GM12878 (cell line): ENCODE measurements around the gene CLDN6. TPM values are rescaled to one million over a fixed set of nuclear protein-coding genes. Genes with fewer than 3 reads are reported as not detected.

Experiments used
- ATAC-seq: fragments of 200-7000 bp; cut with Tn5 transposase; 3 replicates; pipeline ENCODE4 v1.9.1; 2020; ENCODE audit warnings: mild to moderate bottlenecking, moderate library complexity
- BruUV-seq: library from RNA; stranded (reverse); fragments of 400-500 nt; replicated peaks from 2 replicates; lab custom pipeline; 2021; lab: Mats Ljungman, UMichigan
- CTCF ChIA-PET: fragments of 300-600 bp; sonication (Branson Sonifier 250); formaldehyde crosslinking; extraction: SDS; loops from one replicate; lab custom pipeline; 2021; ENCODE audit warnings: inconsistent platforms; lab: Yijun Ruan, JAX
- POLR2A ChIA-PET: fragments of 350-600 bp; formaldehyde crosslinking; extraction: SDS; loops from one replicate; lab custom pipeline; 2021; ENCODE audit warnings: inconsistent platforms; lab: Charles Lee
- RAD21 ChIA-PET: fragments of 300-600 bp; sonication (Branson Sonifier 250); formaldehyde crosslinking; loops from one replicate; lab custom pipeline; 2023; ENCODE audit warnings: antibody characterized with exemption; ENCODE audit not compliant: unreplicated experiment; lab: Charles Lee
- SMC1A ChIA-PET: fragments of 300-600 bp; sonication (Branson Sonifier 250); formaldehyde crosslinking; loops from one replicate; lab custom pipeline; 2023; ENCODE audit not compliant: unreplicated experiment, uncharacterized antibody; lab: Charles Lee
- DNase-seq: peaks from one replicate; pipeline ENCODE4 v3.0.0-alpha.2; 2011; ENCODE audit warnings: low read depth, low spot score
- FAIRE-seq: peaks from 3 replicates; lab custom pipeline; 2011; peaks lifted over from hg19 to GRCh38; lab: Jason Lieb, UNC
- H2AFZ ChIP-seq: 2 replicates; pipeline ENCODE4 v1.6.0; 2011; ENCODE audit warnings: low read depth, low read length, control low read depth; ENCODE audit not compliant: control insufficient read depth
- H3K27ac ChIP-seq: 2 replicates; pipeline ENCODE4 v1.5.1; 2011; ENCODE audit warnings: control low read depth; ENCODE audit not compliant: control insufficient read depth, insufficient read depth
- H3K27me3 ChIP-seq, 2 experiments: replicated peaks in 1 of 2; 2 replicates each; pipeline versions ENCODE4 v1.6.0 to v1.6.1; 2011; ENCODE audit warnings: low read length in 1 of 2; ENCODE audit not compliant: control insufficient read depth in 2 of 2, insufficient read depth in 2 of 2
- H3K36me3 ChIP-seq, 2 experiments: 2 replicates each; pipeline ENCODE4 v1.5.1; 2011; ENCODE audit warnings: low read length in 1 of 2; ENCODE audit not compliant: control insufficient read depth in 2 of 2, insufficient read depth in 2 of 2
- H3K4me1 ChIP-seq: 2 replicates; pipeline ENCODE4 v1.6.1; 2011; ENCODE audit warnings: mild to moderate bottlenecking, low read length, moderate library complexity, mixed read lengths; ENCODE audit not compliant: control insufficient read depth, insufficient read depth
- H3K4me2 ChIP-seq: 2 replicates; pipeline ENCODE4 v1.6.0; 2011; ENCODE audit warnings: control low read depth; ENCODE audit not compliant: control insufficient read depth, insufficient read depth
- H3K4me3 ChIP-seq: fragments of 200-600 bp; sonication (generic); 2 replicates; pipeline ENCODE4 v1.5.1; 2016
- H3K79me2 ChIP-seq: 2 replicates; pipeline ENCODE4 v1.6.0; 2011; ENCODE audit warnings: low read length; ENCODE audit not compliant: control insufficient read depth, insufficient read depth
- H3K9ac ChIP-seq: 2 replicates; pipeline ENCODE4 v1.8.0; 2011; ENCODE audit warnings: low read length, control low read depth, mixed read lengths; ENCODE audit not compliant: control insufficient read depth, insufficient read depth
- H3K9me3 ChIP-seq: replicated peaks from 3 replicates; pipeline ENCODE4 v1.5.1; 2011; ENCODE audit warnings: mild to moderate bottlenecking, low read length; ENCODE audit not compliant: control insufficient read depth, insufficient read depth
- H4K20me1 ChIP-seq: 2 replicates; pipeline ENCODE4 v1.6.0; 2011; ENCODE audit not compliant: control insufficient read depth, insufficient read depth
- ATF7 ChIP-seq: fragments of 450-650 bp; IDR thresholded peaks from 2 replicates; pipeline ENCODE4 v1.6.1; 2016; ENCODE audit warnings: low read depth, mild to moderate bottlenecking
- CEBPB ChIP-seq, 2 experiments: fragments of 150-350 bp in 1 of 2; IDR thresholded peaks; 2 replicates each; pipeline ENCODE4 v1.6.1; 2012 to 2014; ENCODE audit warnings: low read depth in 2 of 2, low read length in 2 of 2, borderline replicate concordance in 1 of 2, inconsistent platforms in 1 of 2
- CREM ChIP-seq: IDR thresholded peaks from 2 replicates; pipeline ENCODE4 v1.6.1; 2014; ENCODE audit warnings: antibody characterized with exemption, low read depth
- EGR1 ChIP-seq, 2 experiments: IDR thresholded peaks; 1 replicate in 1 of 2; 2 replicates in 1 of 2; pipeline ENCODE4 v1.6.1; 2011 to 2012; ENCODE audit warnings: low read depth in 2 of 2, low read length in 2 of 2, borderline replicate concordance in 1 of 2, mild to moderate bottlenecking in 1 of 2, moderate library complexity in 1 of 2
- EP300 ChIP-seq, 2 experiments: fragments of 150-350 bp in 1 of 2; IDR thresholded peaks; 2 replicates each; pipeline ENCODE4 v1.6.1; 2011 to 2012; ENCODE audit warnings: low read depth in 2 of 2, low read length in 2 of 2, borderline replicate concordance in 1 of 2, improper control_type of control experiment in 1 of 2, inconsistent platforms in 1 of 2; ENCODE audit not compliant: control insufficient read depth in 1 of 2
- ESRRA ChIP-seq: IDR thresholded peaks from 2 replicates; pipeline ENCODE4 v1.6.1; 2012; ENCODE audit warnings: mild to moderate bottlenecking, low read length, improper control_type of control experiment
- NBN ChIP-seq: fragments of 450-650 bp; IDR thresholded peaks from 2 replicates; pipeline ENCODE4 v1.6.1; 2016
- NFXL1 ChIP-seq: fragments of 450-650 bp; IDR thresholded peaks from 2 replicates; pipeline ENCODE4 v1.6.1; 2017; ENCODE audit warnings: antibody characterized with exemption, mild to moderate bottlenecking, borderline replicate concordance
- PBX3 ChIP-seq: IDR thresholded peaks from 2 replicates; pipeline ENCODE4 v1.6.1; 2011; ENCODE audit warnings: mild to moderate bottlenecking, low read depth, low read length, moderate library complexity; ENCODE audit not compliant: insufficient replicate concordance
- PKNOX1 ChIP-seq: fragments of 450-650 bp; IDR thresholded peaks from 2 replicates; pipeline ENCODE4 v1.6.1; 2016; ENCODE audit warnings: mild to moderate bottlenecking
- TAF1 ChIP-seq: IDR thresholded peaks from 2 replicates; pipeline ENCODE4 v1.6.1; 2011; ENCODE audit warnings: mild to moderate bottlenecking, low read depth, low read length, borderline replicate concordance
- WGBS: methylation state at CpG from one replicate; pipeline ENCODE4 v1.1.6; 2016; ENCODE audit warnings: low lambda C conversion rate; ENCODE audit not compliant: insufficient replicate concordance, insufficient coverage; ENCODE audit errors: missing lambda C conversion rate; 5-methylcytosine and 5-hydroxymethylcytosine counted together
- in situ Hi-C: fragments of 300-500 bp; cut with MboI; formaldehyde crosslinking; loops from 9 replicates; pipeline ENCODE4 v1.14.3; 2018; ENCODE audit warnings: mixed read lengths
- intact Hi-C: fragments of 100-400 bp; cut with micrococcal nuclease; formaldehyde crosslinking; loops from one replicate; pipeline ENCODE4 v1.14.2; 2022; ENCODE audit not compliant: unreplicated experiment
- polyA plus RNA-seq, 11 experiments: library from polyadenylated mRNA; depleted of rRNA in 4 of 11; unstranded in 6 of 11; stranded (reverse) in 5 of 11; fragments of >200 nt; fragmentation: Nextera tagmentation in 4 of 11; fragmentation: Illumina TruSeq in 1 of 11; extraction: Ambion mirVana in 4 of 11; extraction: Trizol in 1 of 11; gene quantifications; 1 replicate in 1 of 11; 2 replicates in 10 of 11; pipeline versions ENCODE4 v1.2.1 to v1.2.3, GENCODE V29; 2011 to 2016; ENCODE audit warnings: inconsistent platforms in 2 of 11, missing spikeins in 2 of 11, low read depth in 1 of 11
- total RNA-seq, 4 experiments: library from RNA; depleted of rRNA in 3 of 4; stranded (reverse); fragments of >200 nt in 3 of 4; fragmentation: Illumina TruSeq in 1 of 4; extraction: Trizol in 1 of 4; gene quantifications; 2 replicates each; pipeline versions ENCODE4 v1.2.1 to v1.2.3, GENCODE V29; 2013 to 2021

The CLDN6 gene
- total and polyA plus RNA-seq, 10 of the 15 experiments (the other 5 are each of a cell fraction or from before 2014, with no cell fraction given): 0.15 to 0.26 (median 0.23) TPM; not detected in 7

- H3K9me3 ChIP-seq: no peaks in the 10 kb centered on the region
- peaks cover 7% of the 10 kb centered on the region for H3K4me1 ChIP-seq
- H2AFZ ChIP-seq: no peak overlapping the region
These were observed 40.5 kb downstream of the CLDN6 start for GRCh38 chr16:2977440-2977839.

More at GRCh38 chr16:2977440-2977839, 40.5 kb downstream of the CLDN6 start:
- Histone ChIP-seq H3K9ac (no peak overlapping the region), H3K4me2 (no peak overlapping the region), H3K4me3 (no peak overlapping the region), H4K20me1 (no peaks in the 10 kb centered on the region), H3K27me3 (no peaks in the 10 kb centered on the region), H3K79me2 (peaks cover 11% of the 10 kb centered on the region)
- intact Hi-C loops: no loop called here
- 84% methylated on average over 6 of the region's 6 CpGs for WGBS
- ChIA-PET SMC1A (interaction anchor here (1.3 to 1.8 kb wide), 2 partner anchors 12 to 14 kb away, joined by 3 to 4 read pairs; no protein-coding TSS in a partner anchor), RAD21 (interaction anchor here (0.5 to 0.7 kb wide), 2 partner anchors 13 to 54 kb away, joined by 3 read pairs; partner anchors contain the start of gene KREMEN2)
- DNase-seq (no peak), FAIRE-seq (no peak)
- in situ Hi-C loops: no loop called here
- no TSS peak for BruUV-seq
- no peak for TF ChIP-seq EP300 (IDR thresholded peaks at IDR 0.05; ENCODE audit: borderline replicate concordance in 1 of 2, control insufficient read depth in 1 of 2, low read depth in 2 of 2, low read length in 2 of 2)
- TF ChIP-seq TAF1: no peak
- no peak for TF ChIP-seq NFXL1
- TF ChIP-seq NBN: no peak
- TF ChIP-seq CEBPB (IDR thresholded peaks at IDR 0.05; ENCODE audit: borderline replicate concordance in 1 of 2, low read depth in 2 of 2, low read length in 2 of 2): no peak
- TF ChIP-seq CREM: no peak
- no peak for TF ChIP-seq PBX3
- TF ChIP-seq ATF7: no peak
- no peak for TF ChIP-seq PKNOX1
- no peak for TF ChIP-seq ESRRA
- no peak for TF ChIP-seq EGR1 (IDR thresholded peaks at IDR 0.05; ENCODE audit: borderline replicate concordance in 1 of 2, low read depth in 2 of 2, low read length in 2 of 2)
- TF ChIP-seq, all 136 proteins: peak for 0
- ChIA-PET CTCF (interaction anchor here (1.3 to 1.8 kb wide), 3 partner anchors 50 to 54 kb away, joined by 3 to 7 read pairs (median 6); no protein-coding TSS in a partner anchor), POLR2A (interaction anchor here (1.3 kb wide), 1 partner anchor 12 kb away, joined by 3 read pairs; no protein-coding TSS in a partner anchor)
- ATAC-seq: no peak
- H3K36me3 ChIP-seq: peaks cover 2 to 13% of the 10 kb centered on the region in 2 experiments; a peak in 3 of 4 replicates
- no peak overlapping the region for H3K27ac ChIP-seq
